ENCODE results near the gene PHGDH. TPM values are rescaled to one million over a fixed set of nuclear protein-coding genes. Genes with fewer than 3 reads are reported as not detected.

PHGDH gene
- total RNA-seq, 1 experiment from 2014 or later = 589 TPM

- peak; percentile 85 for DNase-seq
- Histone ChIP-seq H3K27me3 (ENCODE audit: control insufficient read depth, insufficient read depth, low read length) (no peaks in the 10 kb centered on the region), H3K4me3 (ENCODE audit: insufficient read depth, low read depth, low read length) (no peak overlapping the region), H3K36me3 (replicated peaks; ENCODE audit: control insufficient read depth, insufficient read depth, low read length) (peaks cover 41% of the 10 kb centered on the region)
These were observed 32.3 kb downstream of the PHGDH start for GRCh38 chr1:119743776-119744597.

GRCh38 chr1:119744598-119744942 is 32.8 kb downstream of the PHGDH start:
- DNase-seq = no peak
- peaks cover 37% of the 10 kb centered on the region for H3K36me3 ChIP-seq (replicated peaks; ENCODE audit: control insufficient read depth, insufficient read depth, low read length)
- no peaks in the 10 kb centered on the region for H3K27me3 ChIP-seq (ENCODE audit: control insufficient read depth, insufficient read depth, low read length)
- no peak overlapping the region for H3K4me3 ChIP-seq (ENCODE audit: insufficient read depth, low read depth, low read length)

GRCh38 chr1:119745034-119745433 is 33.3 kb downstream of the PHGDH start:
- Histone ChIP-seq H3K4me3 (ENCODE audit: insufficient read depth, low read depth, low read length) (no peak overlapping the region), H3K36me3 (replicated peaks; ENCODE audit: control insufficient read depth, insufficient read depth, low read length) (peaks cover 32% of the 10 kb centered on the region), H3K27me3 (ENCODE audit: control insufficient read depth, insufficient read depth, low read length) (no peaks in the 10 kb centered on the region; the same call in 1 of the 2 replicates)
- DNase-seq = no peak

- H3K4me3 ChIP-seq (ENCODE audit: insufficient read depth, low read depth, low read length) = no peak overlapping the region
- no peaks in the 10 kb centered on the region; the same call in 1 of the 2 replicates for H3K27me3 ChIP-seq (ENCODE audit: control insufficient read depth, insufficient read depth, low read length)
- no peak for DNase-seq
- H3K36me3 ChIP-seq (replicated peaks; ENCODE audit: control insufficient read depth, insufficient read depth, low read length) = peaks cover 10% of the 10 kb centered on the region
These were observed 35.7 kb downstream of the PHGDH start for GRCh38 chr1:119747451-119747850.

GRCh38 chr1:119748040-119748439 is 36.3 kb downstream of the PHGDH start:
- no peak overlapping the region for H3K4me3 ChIP-seq (ENCODE audit: insufficient read depth, low read depth, low read length)
- no peak for DNase-seq
- no peaks in the 10 kb centered on the region; the same call in 1 of the 2 replicates for H3K27me3 ChIP-seq (ENCODE audit: control insufficient read depth, insufficient read depth, low read length)
- peaks cover 6% of the 10 kb centered on the region for H3K36me3 ChIP-seq (replicated peaks; ENCODE audit: control insufficient read depth, insufficient read depth, low read length)

- H3K27me3 ChIP-seq (ENCODE audit: control insufficient read depth, insufficient read depth, low read length) = no peaks in the 10 kb centered on the region; the same call in 1 of the 2 replicates
- no peaks in the 10 kb centered on the region for H3K36me3 ChIP-seq (replicated peaks; ENCODE audit: control insufficient read depth, insufficient read depth, low read length)
- DNase-seq = no peak
- no peak overlapping the region for H3K4me3 ChIP-seq (ENCODE audit: insufficient read depth, low read depth, low read length)
These were observed 40.9 kb downstream of the PHGDH start for GRCh38 chr1:119752592-119752991.

GRCh38 chr1:119758584-119758983 is 46.9 kb downstream of the PHGDH start:
- no peaks in the 10 kb centered on the region for H3K36me3 ChIP-seq (replicated peaks; ENCODE audit: control insufficient read depth, insufficient read depth, low read length)
- no peak for DNase-seq
- H3K4me3 ChIP-seq (ENCODE audit: insufficient read depth, low read depth, low read length) = no peak overlapping the region
- H3K27me3 ChIP-seq (ENCODE audit: control insufficient read depth, insufficient read depth, low read length) = no peaks in the 10 kb centered on the region

- H3K4me3 ChIP-seq (ENCODE audit: insufficient read depth, low read depth, low read length) = no peak overlapping the region
- no peaks in the 10 kb centered on the region for H3K36me3 ChIP-seq (replicated peaks; ENCODE audit: control insufficient read depth, insufficient read depth, low read length)
- DNase-seq = no peak
- no peaks in the 10 kb centered on the region; the same call in 1 of the 2 replicates for H3K27me3 ChIP-seq (ENCODE audit: control insufficient read depth, insufficient read depth, low read length)
These were observed 50.7 kb downstream of the PHGDH start for GRCh38 chr1:119762409-119762808.

- DNase-seq = no peak
- no peak overlapping the region for H3K4me3 ChIP-seq (ENCODE audit: insufficient read depth, low read depth, low read length)
- H3K27me3 ChIP-seq (ENCODE audit: control insufficient read depth, insufficient read depth, low read length) = no peaks in the 10 kb centered on the region; the same call in 1 of the 2 replicates
- H3K36me3 ChIP-seq (replicated peaks; ENCODE audit: control insufficient read depth, insufficient read depth, low read length) = no peaks in the 10 kb centered on the region
These were observed 51.2 kb downstream of the PHGDH start for GRCh38 chr1:119762953-119763352.

- Histone ChIP-seq H3K27me3 (ENCODE audit: control insufficient read depth, insufficient read depth, low read length) (no peaks in the 10 kb centered on the region; the same call in 1 of the 2 replicates), H3K36me3 (replicated peaks; ENCODE audit: control insufficient read depth, insufficient read depth, low read length) (no peaks in the 10 kb centered on the region), H3K4me3 (ENCODE audit: insufficient read depth, low read depth, low read length) (no peak overlapping the region)
- DNase-seq = no peak
These were observed 52.5 kb downstream of the PHGDH start for GRCh38 chr1:119764220-119764619.

- no peaks in the 10 kb centered on the region for H3K36me3 ChIP-seq (replicated peaks; ENCODE audit: control insufficient read depth, insufficient read depth, low read length)
- peaks cover 4% of the 10 kb centered on the region; the same call in 1 of the 2 replicates for H3K27me3 ChIP-seq (ENCODE audit: control insufficient read depth, insufficient read depth, low read length)
- H3K4me3 ChIP-seq (ENCODE audit: insufficient read depth, low read depth, low read length) = no peak overlapping the region
- DNase-seq = no peak
These were observed 54.6 kb downstream of the PHGDH start for GRCh38 chr1:119766374-119766794.

GRCh38 chr1:119767486-119767885 is 55.8 kb downstream of the PHGDH start:
- Histone ChIP-seq H3K36me3 (replicated peaks; ENCODE audit: control insufficient read depth, insufficient read depth, low read length) (no peaks in the 10 kb centered on the region), H3K4me3 (ENCODE audit: insufficient read depth, low read depth, low read length) (no peak overlapping the region), H3K27me3 (ENCODE audit: control insufficient read depth, insufficient read depth, low read length) (peaks cover 4% of the 10 kb centered on the region; the same call in 1 of the 2 replicates)
- no peak for DNase-seq

- no peak for DNase-seq
- Histone ChIP-seq H3K27me3 (ENCODE audit: control insufficient read depth, insufficient read depth, low read length) (peaks cover 4% of the 10 kb centered on the region; the same call in 1 of the 2 replicates), H3K4me3 (ENCODE audit: insufficient read depth, low read depth, low read length) (no peak within 1 kb of the TSS), H3K36me3 (replicated peaks; ENCODE audit: control insufficient read depth, insufficient read depth, low read length) (no peaks in the 10 kb centered on the region)
These were observed 57.0 kb downstream of the PHGDH start, which contains the start of gene HMGCS2 for GRCh38 chr1:119768778-119769177. TSS of gene HMGCS2 (minus strand) at chr1:119768905. CDS start at chr1:119768844, 61 bp downstream.

- DNase-seq = peak; percentile 33
- Histone ChIP-seq H3K4me3 (ENCODE audit: insufficient read depth, low read depth, low read length) (no peak overlapping the region), H3K36me3 (replicated peaks; ENCODE audit: control insufficient read depth, insufficient read depth, low read length) (no peaks in the 10 kb centered on the region), H3K27me3 (ENCODE audit: control insufficient read depth, insufficient read depth, low read length) (peaks cover 4% of the 10 kb centered on the region; the same call in 1 of the 2 replicates)
These were observed 59.3 kb downstream of the PHGDH start for GRCh38 chr1:119771016-119771415.

- no peaks in the 10 kb centered on the region for H3K36me3 ChIP-seq (replicated peaks; ENCODE audit: control insufficient read depth, insufficient read depth, low read length)
- H3K4me3 ChIP-seq (ENCODE audit: insufficient read depth, low read depth, low read length) = no peak overlapping the region
- DNase-seq = no peak
- peaks cover 4% of the 10 kb centered on the region; the same call in 1 of the 2 replicates for H3K27me3 ChIP-seq (ENCODE audit: control insufficient read depth, insufficient read depth, low read length)
These were observed 60.0 kb downstream of the PHGDH start for GRCh38 chr1:119771770-119772169.
